ENCODE data around the gene MBOAT7.

DNA sequence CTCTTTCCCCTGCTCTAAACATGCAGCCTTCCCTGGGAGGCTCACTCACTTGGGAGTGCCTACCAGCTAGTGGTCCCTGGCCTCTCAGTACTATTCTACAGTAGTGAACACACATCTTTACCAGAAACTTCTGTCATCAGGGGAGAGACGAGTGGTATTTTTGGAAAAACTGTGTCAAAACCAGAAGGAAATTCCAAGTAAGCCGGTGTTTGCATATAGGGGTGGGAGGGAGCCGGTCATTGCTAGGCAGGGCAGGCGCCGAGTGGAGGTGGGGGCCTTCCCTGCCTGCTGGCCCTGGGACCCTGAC is 18.2 kb upstream of the MBOAT7 start:
- no peak for TF ChIP-seq POLR2A (IDR thresholded peaks at IDR 0.05)
- TF ChIP-seq, protein P1, sequence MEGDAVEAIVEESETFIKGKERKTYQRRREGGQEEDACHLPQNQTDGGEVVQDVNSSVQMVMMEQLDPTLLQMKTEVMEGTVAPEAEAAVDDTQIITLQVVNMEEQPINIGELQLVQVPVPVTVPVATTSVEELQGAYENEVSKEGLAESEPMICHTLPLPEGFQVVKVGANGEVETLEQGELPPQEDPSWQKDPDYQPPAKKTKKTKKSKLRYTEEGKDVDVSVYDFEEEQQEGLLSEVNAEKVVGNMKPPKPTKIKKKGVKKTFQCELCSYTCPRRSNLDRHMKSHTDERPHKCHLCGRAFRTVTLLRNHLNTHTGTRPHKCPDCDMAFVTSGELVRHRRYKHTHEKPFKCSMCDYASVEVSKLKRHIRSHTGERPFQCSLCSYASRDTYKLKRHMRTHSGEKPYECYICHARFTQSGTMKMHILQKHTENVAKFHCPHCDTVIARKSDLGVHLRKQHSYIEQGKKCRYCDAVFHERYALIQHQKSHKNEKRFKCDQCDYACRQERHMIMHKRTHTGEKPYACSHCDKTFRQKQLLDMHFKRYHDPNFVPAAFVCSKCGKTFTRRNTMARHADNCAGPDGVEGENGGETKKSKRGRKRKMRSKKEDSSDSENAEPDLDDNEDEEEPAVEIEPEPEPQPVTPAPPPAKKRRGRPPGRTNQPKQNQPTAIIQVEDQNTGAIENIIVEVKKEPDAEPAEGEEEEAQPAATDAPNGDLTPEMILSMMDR (IDR thresholded peaks at IDR 0.05): no peak
